Activated CD4-positive, alpha-beta T cell treated with anti-CD3 and anti-CD28 coated beads, Interleukin-2, amount 10 ng/mL, durations not matched to agents 24 days and 14 days (primary cell): ENCODE results near the gene MAGEB1. TPM values are rescaled to one million over a fixed set of nuclear protein-coding genes. Genes with fewer than 3 reads are reported as not detected.

Source experiments
- DNase-seq: peaks from one replicate; pipeline ENCODE4 v3.0.0; 2022
- H3K27ac Mint-ChIP-seq: one replicate; pipeline ENCODE4 v1.8.0; 2022; ENCODE audit warnings: mild to moderate bottlenecking, mixed read lengths
- H3K27me3 Mint-ChIP-seq: one replicate; pipeline ENCODE4 v1.8.0; 2022; ENCODE audit warnings: mixed read lengths
- H3K36me3 Mint-ChIP-seq: one replicate; pipeline ENCODE4 v1.8.0; 2022; ENCODE audit warnings: low read depth, mild to moderate bottlenecking, mixed read lengths
- H3K4me1 Mint-ChIP-seq: one replicate; pipeline ENCODE4 v1.8.0; 2021; ENCODE audit warnings: mixed read lengths
- H3K4me3 Mint-ChIP-seq: one replicate; pipeline ENCODE4 v1.8.0; 2022; ENCODE audit warnings: mild to moderate bottlenecking, moderate library complexity, mixed read lengths
- H3K9me3 Mint-ChIP-seq: one replicate; pipeline ENCODE4 v1.8.0; 2021; ENCODE audit warnings: mixed read lengths
- intact Hi-C: fragments of 100-400 bp; cut with micrococcal nuclease; formaldehyde crosslinking; loops from one replicate; pipeline ENCODE4 v1.15.1; 2023
- total RNA-seq: library from RNA; stranded (reverse); gene quantifications from 2 replicates; pipeline ENCODE4 v1.2.3, GENCODE V29; 2022

MAGEB1 gene
- total RNA-seq, 1 donor from 2014 or later = not detected

- no peaks in the 10 kb centered on the region for H3K4me1 Mint-ChIP-seq
- H3K9me3 Mint-ChIP-seq = no peaks in the 10 kb centered on the region
- DNase-seq = no peak
- no peak overlapping the region for H3K27ac Mint-ChIP-seq
- no peak overlapping the region for H3K4me3 Mint-ChIP-seq
- no peaks in the 10 kb centered on the region for H3K27me3 Mint-ChIP-seq
- no peaks in the 10 kb centered on the region for H3K36me3 Mint-ChIP-seq
- intact Hi-C loops = no loop called here
Measured at GRCh38 chrX:30262763-30263162, 15.8 kb downstream of the MAGEB1 start.

- Mint-ChIP-seq H3K4me3 (no peak overlapping the region), H3K27ac (no peak overlapping the region), H3K27me3 (peaks cover 3% of the 10 kb centered on the region), H3K36me3 (no peaks in the 10 kb centered on the region), H3K9me3 (no peaks in the 10 kb centered on the region), H3K4me1 (no peaks in the 10 kb centered on the region)
- intact Hi-C loops = no loop called here
- DNase-seq = no peak
Measured at GRCh38 chrX:30270639-30271038, 23.7 kb downstream of the MAGEB1 start.

GRCh38 chrX:30275498-30275897, 28.6 kb downstream of the MAGEB1 start:
- H3K4me3 Mint-ChIP-seq = no peak overlapping the region
- H3K27ac Mint-ChIP-seq = no peak overlapping the region
- intact Hi-C loops = no loop called here

GRCh38 chrX:30278365-30278764, 31.4 kb downstream of the MAGEB1 start:
- intact Hi-C loops = no loop called here
- Mint-ChIP-seq H3K4me3 (no peak overlapping the region), H3K9me3 (no peaks in the 10 kb centered on the region), H3K36me3 (no peaks in the 10 kb centered on the region), H3K27me3 (peaks cover 2% of the 10 kb centered on the region), H3K27ac (no peak overlapping the region), H3K4me1 (no peaks in the 10 kb centered on the region)
- DNase-seq = no peak

More at GRCh38 chrX:30275498-30275897, 28.6 kb downstream of the MAGEB1 start:
- Mint-ChIP-seq H3K36me3 (no peaks in the 10 kb centered on the region), H3K4me1 (no peaks in the 10 kb centered on the region), H3K27me3 (peaks cover 3% of the 10 kb centered on the region), H3K9me3 (no peaks in the 10 kb centered on the region)
- DNase-seq = no peak

- Mint-ChIP-seq H3K4me1 (peaks cover 2% of the 10 kb centered on the region), H3K4me3 (no peak overlapping the region), H3K27ac (no peak overlapping the region), H3K27me3 (peaks cover 2% of the 10 kb centered on the region), H3K9me3 (no peaks in the 10 kb centered on the region), H3K36me3 (no peaks in the 10 kb centered on the region)
- intact Hi-C loops = no loop called here
- DNase-seq = no peak
Measured at GRCh38 chrX:30280428-30280827, 33.5 kb downstream of the MAGEB1 start.

- H3K9me3 Mint-ChIP-seq = no peaks in the 10 kb centered on the region
- no peaks in the 10 kb centered on the region for H3K36me3 Mint-ChIP-seq
- no peaks in the 10 kb centered on the region for H3K27me3 Mint-ChIP-seq
- DNase-seq = no peak
- peaks cover 2% of the 10 kb centered on the region for H3K4me1 Mint-ChIP-seq
- no peak overlapping the region for H3K27ac Mint-ChIP-seq
- H3K4me3 Mint-ChIP-seq = no peak overlapping the region
- intact Hi-C loops = no loop called here
Measured at GRCh38 chrX:30282527-30282926, 35.6 kb downstream of the MAGEB1 start.

- no peaks in the 10 kb centered on the region for H3K27me3 Mint-ChIP-seq
- H3K4me3 Mint-ChIP-seq = no peak overlapping the region
- H3K4me1 Mint-ChIP-seq = peaks cover 2% of the 10 kb centered on the region
- intact Hi-C loops = no loop called here
- H3K9me3 Mint-ChIP-seq = no peaks in the 10 kb centered on the region
- no peak for DNase-seq
- H3K36me3 Mint-ChIP-seq = no peaks in the 10 kb centered on the region
- no peak overlapping the region for H3K27ac Mint-ChIP-seq
Measured at GRCh38 chrX:30283456-30284200, 36.7 kb downstream of the MAGEB1 start.

GRCh38 chrX:30296408-30297254, 49.7 kb downstream of the MAGEB1 start:
- H3K4me1 Mint-ChIP-seq = no peaks in the 10 kb centered on the region

GRCh38 chrX:30301208-30301607, 54.3 kb downstream of the MAGEB1 start:
- Mint-ChIP-seq H3K4me3 (no peak overlapping the region), H3K4me1 (no peaks in the 10 kb centered on the region), H3K36me3 (no peaks in the 10 kb centered on the region), H3K27ac (no peak overlapping the region), H3K9me3 (no peaks in the 10 kb centered on the region), H3K27me3 (no peaks in the 10 kb centered on the region)
- DNase-seq = no peak
- intact Hi-C loops = no loop called here

More at GRCh38 chrX:30296408-30297254, 49.7 kb downstream of the MAGEB1 start:
- Mint-ChIP-seq H3K27me3 (no peaks in the 10 kb centered on the region), H3K9me3 (no peaks in the 10 kb centered on the region), H3K36me3 (no peaks in the 10 kb centered on the region), H3K27ac (no peak overlapping the region), H3K4me3 (no peak overlapping the region)
- DNase-seq = no peak
- intact Hi-C loops = no loop called here

Other genes starting within 250 kb of the MAGEB1 start
- not detected in 2 replicates for gene MAGEB2, start 31.6 kb upstream of the MAGEB1 start, total RNA-seq
- gene MAGEB3, start 16.5 kb upstream of the MAGEB1 start, total RNA-seq = not detected in 2 replicates
- not detected in 2 replicates for gene MAGEB4, start 5.1 kb upstream of the MAGEB1 start, total RNA-seq
- not detected in 2 replicates for gene NR0B1, start 62.2 kb downstream of the MAGEB1 start, total RNA-seq